ENCODE data around the gene KLHL30. TPM values are rescaled to one million over a fixed set of nuclear protein-coding genes. Genes with fewer than 3 reads are reported as not detected.

Gene KLHL30
- total and polyA plus RNA-seq, 2 experiments from 2014 or later: 0.07 TPM; not detected in 1

DNA sequence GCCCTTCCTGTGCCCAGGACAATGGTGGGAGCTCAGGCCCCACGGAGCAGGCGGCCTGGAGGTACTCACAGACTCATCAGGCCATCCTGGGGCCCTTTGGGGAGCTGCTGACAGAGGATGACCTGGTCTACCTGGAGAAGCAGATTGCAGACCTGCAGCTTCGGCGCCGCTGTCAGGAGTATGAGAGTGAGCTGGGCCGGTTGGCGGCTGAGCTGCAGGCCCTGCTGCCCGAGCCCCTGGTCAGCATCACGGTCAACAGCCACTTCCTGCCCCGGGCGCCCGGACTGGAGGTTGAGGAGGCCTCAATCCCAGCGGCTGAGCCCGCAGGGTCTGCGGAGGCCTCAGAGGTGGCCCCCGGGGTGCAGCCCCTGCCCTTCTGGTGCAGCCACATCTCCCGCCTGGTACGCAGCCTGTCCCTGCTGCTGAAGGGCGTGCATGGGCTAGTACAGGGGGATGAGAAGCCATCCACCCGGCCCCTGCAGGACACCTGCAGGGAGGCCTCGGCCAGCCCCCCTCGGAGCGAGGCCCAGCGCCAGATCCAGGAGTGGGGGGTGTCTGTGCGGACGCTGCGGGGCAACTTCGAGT lies 8.3 kb upstream of the KLHL30 start (continued):
- TF ChIP-seq ZNF114 (CRISPR knock-in tag; IDR thresholded peaks at IDR 0.05) (no peak), JUNB (IDR thresholded peaks at IDR 0.05; ENCODE audit: unreplicated experiment) (no peak)

DNA sequence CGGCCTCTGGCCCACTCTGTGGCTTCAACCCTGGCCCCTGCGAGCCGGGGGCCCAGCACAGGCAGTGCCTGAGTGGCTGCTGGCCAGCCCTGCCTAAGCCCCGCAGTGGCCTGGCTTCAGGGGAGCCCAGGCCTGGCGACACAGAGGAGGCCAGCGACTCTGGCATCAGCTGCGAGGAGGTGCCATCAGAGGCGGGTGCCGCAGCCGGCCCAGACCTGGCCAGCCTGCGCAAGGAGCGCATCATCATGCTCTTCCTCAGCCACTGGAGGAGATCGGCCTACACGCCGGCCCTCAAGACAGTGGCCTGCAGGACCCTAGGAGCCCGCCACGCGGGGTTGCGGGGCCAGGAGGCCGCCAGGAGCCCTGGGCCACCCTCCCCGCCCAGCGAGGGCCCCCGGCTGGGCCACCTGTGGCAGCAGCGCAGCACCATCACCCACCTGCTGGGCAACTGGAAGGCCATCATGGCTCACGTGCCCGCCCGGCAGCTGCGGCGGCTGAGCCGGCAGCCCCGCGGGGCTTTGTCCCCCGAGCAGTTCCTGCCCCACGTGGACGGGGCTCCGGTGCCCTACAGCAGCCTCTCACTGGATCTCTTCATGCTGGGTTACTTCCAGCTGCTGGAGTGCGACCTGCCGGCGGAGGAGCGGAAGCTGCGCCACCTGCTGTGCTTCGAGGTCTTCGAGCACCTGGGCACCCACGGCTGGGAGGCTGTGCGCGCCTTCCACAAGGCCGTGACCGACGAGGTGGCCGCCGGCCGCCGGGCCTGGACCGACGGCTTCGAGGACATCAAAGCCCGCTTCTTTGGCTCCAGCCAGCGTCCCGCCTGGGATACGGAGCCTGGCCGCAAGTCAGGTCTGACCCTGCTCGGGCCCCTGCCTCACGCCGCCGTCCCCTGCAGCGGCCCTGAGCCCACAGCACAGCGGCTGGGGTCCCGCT lies 7.5 kb upstream of the KLHL30 start:
- H3K4me2 ChIP-seq: no peak overlapping the region
- H3K4me3 ChIP-seq: no peak overlapping the region
- H3K27ac Mint-ChIP-seq: no peak overlapping the region
- H2AFZ ChIP-seq: no peak overlapping the region
- peaks cover 8% of the 10 kb centered on the region for H3K27me3 Mint-ChIP-seq (ENCODE audit: insufficient read depth, low read depth, poor library complexity)
- no peaks in the 10 kb centered on the region for H4K20me1 ChIP-seq (replicated peaks; ENCODE audit: insufficient read depth)
- peaks cover 8% of the 10 kb centered on the region; the same call in 1 of the 2 replicates for H3F3A ChIP-seq (replicated peaks; ENCODE audit: low read depth)
- no peaks in the 10 kb centered on the region for H3K36me3 Mint-ChIP-seq (ENCODE audit: low read depth)
- H3K27ac ChIP-seq (ENCODE audit: low read depth): no peak overlapping the region
- H3K9me3 Mint-ChIP-seq: no peaks in the 10 kb centered on the region
- no peaks in the 10 kb centered on the region for H3K27me3 ChIP-seq (ENCODE audit: insufficient read depth)
- H3K4me1 Mint-ChIP-seq: peaks cover 5% of the 10 kb centered on the region; the same call in 1 of the 3 replicates
- no peaks in the 10 kb centered on the region for H3K79me2 ChIP-seq (replicated peaks; ENCODE audit: insufficient read depth)
- no peak for DNase-seq (ENCODE audit: low spot score)
- H3K36me3 ChIP-seq (ENCODE audit: insufficient read depth): no peaks in the 10 kb centered on the region
- H3K9me2 ChIP-seq (ENCODE audit: insufficient read depth): no peaks in the 10 kb centered on the region
- no peaks in the 10 kb centered on the region for H3K4me1 ChIP-seq (ENCODE audit: insufficient read depth)
- no peak for ATAC-seq
- no peak overlapping the region for H3K4me3 Mint-ChIP-seq
- TF ChIP-seq EZH2 (IDR thresholded peaks at IDR 0.05; ENCODE audit: low read depth, unreplicated experiment) (no peak), ZNF331 (CRISPR knock-in tag; IDR thresholded peaks at IDR 0.05; ENCODE audit: low read depth) (no peak), ZNF114 (CRISPR knock-in tag; IDR thresholded peaks at IDR 0.05) (no peak), JUNB (IDR thresholded peaks at IDR 0.05; ENCODE audit: unreplicated experiment) (no peak), NANOG (IDR thresholded peaks at IDR 0.05; ENCODE audit: borderline replicate concordance) (no peak), EZH2phosphoT487 (IDR thresholded peaks at IDR 0.05; ENCODE audit: unreplicated experiment) (no peak), POLR2AphosphoS5 (IDR thresholded peaks at IDR 0.05; ENCODE audit: low read depth) (no peak)
- TF ChIP-seq, protein P1, sequence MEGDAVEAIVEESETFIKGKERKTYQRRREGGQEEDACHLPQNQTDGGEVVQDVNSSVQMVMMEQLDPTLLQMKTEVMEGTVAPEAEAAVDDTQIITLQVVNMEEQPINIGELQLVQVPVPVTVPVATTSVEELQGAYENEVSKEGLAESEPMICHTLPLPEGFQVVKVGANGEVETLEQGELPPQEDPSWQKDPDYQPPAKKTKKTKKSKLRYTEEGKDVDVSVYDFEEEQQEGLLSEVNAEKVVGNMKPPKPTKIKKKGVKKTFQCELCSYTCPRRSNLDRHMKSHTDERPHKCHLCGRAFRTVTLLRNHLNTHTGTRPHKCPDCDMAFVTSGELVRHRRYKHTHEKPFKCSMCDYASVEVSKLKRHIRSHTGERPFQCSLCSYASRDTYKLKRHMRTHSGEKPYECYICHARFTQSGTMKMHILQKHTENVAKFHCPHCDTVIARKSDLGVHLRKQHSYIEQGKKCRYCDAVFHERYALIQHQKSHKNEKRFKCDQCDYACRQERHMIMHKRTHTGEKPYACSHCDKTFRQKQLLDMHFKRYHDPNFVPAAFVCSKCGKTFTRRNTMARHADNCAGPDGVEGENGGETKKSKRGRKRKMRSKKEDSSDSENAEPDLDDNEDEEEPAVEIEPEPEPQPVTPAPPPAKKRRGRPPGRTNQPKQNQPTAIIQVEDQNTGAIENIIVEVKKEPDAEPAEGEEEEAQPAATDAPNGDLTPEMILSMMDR (conservative IDR thresholded peaks at IDR 0.05; ENCODE audit: low read depth in 2 of 2): no peak
- TF ChIP-seq, protein P2, sequence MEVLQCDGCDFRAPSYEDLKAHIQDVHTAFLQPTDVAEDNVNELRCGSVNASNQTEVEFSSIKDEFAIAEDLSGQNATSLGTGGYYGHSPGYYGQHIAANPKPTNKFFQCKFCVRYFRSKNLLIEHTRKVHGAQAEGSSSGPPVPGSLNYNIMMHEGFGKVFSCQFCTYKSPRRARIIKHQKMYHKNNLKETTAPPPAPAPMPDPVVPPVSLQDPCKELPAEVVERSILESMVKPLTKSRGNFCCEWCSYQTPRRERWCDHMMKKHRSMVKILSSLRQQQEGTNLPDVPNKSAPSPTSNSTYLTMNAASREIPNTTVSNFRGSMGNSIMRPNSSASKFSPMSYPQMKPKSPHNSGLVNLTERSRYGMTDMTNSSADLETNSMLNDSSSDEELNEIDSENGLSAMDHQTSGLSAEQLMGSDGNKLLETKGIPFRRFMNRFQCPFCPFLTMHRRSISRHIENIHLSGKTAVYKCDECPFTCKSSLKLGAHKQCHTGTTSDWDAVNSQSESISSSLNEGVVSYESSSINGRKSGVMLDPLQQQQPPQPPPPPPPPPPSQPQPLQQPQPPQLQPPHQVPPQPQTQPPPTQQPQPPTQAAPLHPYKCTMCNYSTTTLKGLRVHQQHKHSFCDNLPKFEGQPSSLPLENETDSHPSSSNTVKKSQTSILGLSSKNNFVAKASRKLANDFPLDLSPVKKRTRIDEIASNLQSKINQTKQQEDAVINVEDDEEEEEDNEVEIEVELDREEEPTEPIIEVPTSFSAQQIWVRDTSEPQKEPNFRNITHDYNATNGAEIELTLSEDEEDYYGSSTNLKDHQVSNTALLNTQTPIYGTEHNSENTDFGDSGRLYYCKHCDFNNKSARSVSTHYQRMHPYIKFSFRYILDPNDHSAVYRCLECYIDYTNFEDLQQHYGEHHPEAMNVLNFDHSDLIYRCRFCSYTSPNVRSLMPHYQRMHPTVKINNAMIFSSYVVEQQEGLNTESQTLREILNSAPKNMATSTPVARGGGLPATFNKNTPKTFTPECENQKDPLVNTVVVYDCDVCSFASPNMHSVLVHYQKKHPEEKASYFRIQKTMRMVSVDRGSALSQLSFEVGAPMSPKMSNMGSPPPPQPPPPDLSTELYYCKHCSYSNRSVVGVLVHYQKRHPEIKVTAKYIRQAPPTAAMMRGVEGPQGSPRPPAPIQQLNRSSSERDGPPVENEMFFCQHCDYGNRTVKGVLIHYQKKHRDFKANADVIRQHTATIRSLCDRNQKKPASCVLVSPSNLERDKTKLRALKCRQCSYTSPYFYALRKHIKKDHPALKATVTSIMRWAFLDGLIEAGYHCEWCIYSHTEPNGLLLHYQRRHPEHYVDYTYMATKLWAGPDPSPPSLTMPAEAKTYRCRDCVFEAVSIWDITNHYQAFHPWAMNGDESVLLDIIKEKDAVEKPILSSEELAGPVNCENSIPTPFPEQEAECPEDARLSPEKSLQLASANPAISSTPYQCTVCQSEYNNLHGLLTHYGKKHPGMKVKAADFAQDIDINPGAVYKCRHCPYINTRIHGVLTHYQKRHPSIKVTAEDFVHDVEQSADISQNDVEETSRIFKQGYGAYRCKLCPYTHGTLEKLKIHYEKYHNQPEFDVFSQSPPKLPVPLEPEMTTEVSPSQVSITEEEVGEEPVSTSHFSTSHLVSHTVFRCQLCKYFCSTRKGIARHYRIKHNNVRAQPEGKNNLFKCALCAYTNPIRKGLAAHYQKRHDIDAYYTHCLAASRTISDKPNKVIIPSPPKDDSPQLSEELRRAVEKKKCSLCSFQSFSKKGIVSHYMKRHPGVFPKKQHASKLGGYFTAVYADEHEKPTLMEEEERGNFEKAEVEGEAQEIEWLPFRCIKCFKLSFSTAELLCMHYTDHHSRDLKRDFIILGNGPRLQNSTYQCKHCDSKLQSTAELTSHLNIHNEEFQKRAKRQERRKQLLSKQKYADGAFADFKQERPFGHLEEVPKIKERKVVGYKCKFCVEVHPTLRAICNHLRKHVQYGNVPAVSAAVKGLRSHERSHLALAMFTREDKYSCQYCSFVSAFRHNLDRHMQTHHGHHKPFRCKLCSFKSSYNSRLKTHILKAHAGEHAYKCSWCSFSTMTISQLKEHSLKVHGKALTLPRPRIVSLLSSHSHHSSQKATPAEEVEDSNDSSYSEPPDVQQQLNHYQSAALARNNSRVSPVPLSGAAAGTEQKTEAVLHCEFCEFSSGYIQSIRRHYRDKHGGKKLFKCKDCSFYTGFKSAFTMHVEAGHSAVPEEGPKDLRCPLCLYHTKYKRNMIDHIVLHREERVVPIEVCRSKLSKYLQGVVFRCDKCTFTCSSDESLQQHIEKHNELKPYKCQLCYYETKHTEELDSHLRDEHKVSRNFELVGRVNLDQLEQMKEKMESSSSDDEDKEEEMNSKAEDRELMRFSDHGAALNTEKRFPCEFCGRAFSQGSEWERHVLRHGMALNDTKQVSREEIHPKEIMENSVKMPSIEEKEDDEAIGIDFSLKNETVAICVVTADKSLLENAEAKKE (CRISPR knock-in tag; IDR thresholded peaks at IDR 0.05): no peak
- TF ChIP-seq, protein P3, sequence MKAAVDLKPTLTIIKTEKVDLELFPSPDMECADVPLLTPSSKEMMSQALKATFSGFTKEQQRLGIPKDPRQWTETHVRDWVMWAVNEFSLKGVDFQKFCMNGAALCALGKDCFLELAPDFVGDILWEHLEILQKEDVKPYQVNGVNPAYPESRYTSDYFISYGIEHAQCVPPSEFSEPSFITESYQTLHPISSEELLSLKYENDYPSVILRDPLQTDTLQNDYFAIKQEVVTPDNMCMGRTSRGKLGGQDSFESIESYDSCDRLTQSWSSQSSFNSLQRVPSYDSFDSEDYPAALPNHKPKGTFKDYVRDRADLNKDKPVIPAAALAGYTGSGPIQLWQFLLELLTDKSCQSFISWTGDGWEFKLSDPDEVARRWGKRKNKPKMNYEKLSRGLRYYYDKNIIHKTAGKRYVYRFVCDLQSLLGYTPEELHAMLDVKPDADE (IDR thresholded peaks at IDR 0.05): no peak
